Renal cortical epithelial cell (primary cell): ENCODE results near the gene MYL12A. TPM values are rescaled to one million over a fixed set of nuclear protein-coding genes. Genes with fewer than 3 reads are reported as not detected.
"Not testable (repeated sequence)": the region's sequence is repeated elsewhere in the genome, so short reads cannot be mapped to it uniquely, and the experiment has no call there.

ENCODE experiments used
- DNase-seq: peaks from one replicate; pipeline ENCODE4 v3.0.0-alpha.2; 2011; ENCODE audit warnings: low read depth
- total RNA-seq: library from RNA; depleted of rRNA; stranded (reverse); fragments of >200 nt; gene quantifications from 2 replicates; pipeline ENCODE4 v1.2.3, GENCODE V29; 2014

Gene MYL12A
- 907 and 2,004 TPM in 2 replicates for total RNA-seq

DNA sequence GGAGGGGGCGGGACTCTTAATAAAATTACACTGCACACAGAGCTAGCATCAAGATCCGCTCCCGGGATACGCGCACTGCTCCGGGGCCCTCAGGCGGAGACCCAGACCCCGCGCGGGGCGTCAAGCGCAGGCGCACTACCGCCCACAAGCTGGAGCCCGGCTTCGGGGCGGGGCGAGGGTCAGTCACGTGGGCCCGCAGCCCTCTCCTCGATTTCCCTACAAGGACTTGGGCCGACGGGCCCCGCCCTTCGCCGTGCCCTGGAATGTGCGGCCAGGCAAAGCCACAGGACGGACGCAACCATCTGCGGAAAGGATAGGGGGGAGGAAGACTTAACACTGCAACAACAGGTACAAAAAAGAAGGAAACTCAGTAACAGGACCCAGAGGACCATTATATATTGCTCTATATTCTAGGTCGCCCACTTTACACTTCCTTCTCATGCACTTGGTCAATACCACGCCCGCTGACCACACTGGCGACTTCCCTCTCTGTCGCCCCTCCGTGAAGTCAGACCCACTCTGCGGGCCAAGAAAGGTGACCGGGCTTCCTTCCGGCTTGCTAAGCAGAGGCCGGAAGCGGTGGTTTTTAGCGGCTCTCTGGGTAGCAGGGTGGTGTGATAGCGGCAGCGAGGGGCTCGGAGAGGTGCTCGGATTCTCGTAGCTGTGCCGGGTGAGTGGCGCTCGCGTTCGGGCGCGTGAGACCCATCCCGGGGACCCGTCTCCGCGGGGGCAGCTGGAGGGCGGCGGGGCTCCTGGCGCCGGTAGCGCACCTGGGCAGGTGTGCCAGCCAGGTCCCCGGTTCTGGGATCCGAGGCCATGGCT is at the start of gene MYL12A:
Gene MYL12A (plus strand): TSS at position 562 of the 822 bp plus-strand sequence. CDS start 5,447 bp downstream, outside the sequence.
- DNase-seq: peak; percentile 94

DNA sequence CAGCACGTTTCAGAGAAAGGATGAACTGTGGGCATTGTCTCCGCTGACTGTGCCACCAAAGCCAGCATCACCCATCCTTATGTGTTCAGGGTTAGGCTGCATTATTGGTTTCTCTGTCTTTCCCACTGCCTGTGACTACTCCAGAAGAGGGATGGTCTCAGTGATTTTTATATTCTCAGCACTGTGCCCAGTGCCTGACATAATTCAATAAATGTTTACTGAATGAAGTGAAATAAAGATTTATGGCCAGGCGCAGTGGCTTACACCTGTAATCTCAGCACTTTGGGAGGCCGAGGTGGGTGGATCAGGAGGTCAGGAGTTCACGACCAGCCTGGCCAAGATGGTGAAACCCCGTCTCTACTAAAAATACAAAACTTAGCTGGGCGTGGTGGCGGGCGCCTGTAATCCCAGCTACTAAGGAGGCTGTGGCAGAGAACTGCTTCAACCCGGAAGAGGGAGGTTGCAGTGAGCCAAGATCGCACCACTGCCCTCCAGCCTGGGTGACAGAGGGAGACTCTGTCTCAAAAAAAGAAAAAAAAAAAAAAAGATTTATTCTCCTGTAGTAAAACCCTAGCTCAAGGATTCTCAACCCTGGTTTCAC is 49.2 kb upstream of the MYL12A start:
- not testable (repeated sequence) for DNase-seq

DNA sequence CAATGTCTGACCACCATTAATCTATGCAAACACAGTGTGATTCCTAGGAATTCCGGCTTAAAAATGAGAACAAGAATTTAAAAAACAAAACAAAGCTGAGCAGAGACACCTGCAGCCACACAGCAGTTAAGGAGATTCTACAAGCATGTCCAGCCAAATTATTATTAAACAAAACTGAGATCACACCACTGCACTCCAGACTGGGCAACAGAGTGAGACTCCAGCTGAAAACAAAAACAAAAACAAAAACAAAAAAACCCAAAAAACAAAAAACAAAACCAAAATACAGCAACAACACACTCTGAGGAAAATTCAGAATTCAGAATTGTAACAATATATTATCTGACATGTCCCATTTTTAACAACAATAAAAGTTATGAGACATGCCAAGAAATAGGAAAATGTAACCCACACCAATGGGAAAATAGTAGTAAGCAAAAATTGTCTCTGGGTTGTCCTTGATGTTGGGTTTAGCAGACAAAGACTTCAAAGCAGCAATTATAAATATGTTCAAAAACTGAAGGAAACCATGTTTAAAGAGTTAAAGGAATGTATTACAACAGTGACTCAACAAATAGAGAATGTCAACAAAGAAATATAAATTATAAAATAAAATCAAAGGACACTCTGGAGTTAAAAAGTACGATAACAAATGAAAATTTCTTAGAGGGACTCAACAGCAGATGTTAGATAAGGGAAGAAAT is 47.5 kb upstream of the MYL12A start:
- DNase-seq: no peak

GRCh38 chr18:3205239-3205638 is 42.4 kb upstream of the MYL12A start:
- DNase-seq: no peak

DNA sequence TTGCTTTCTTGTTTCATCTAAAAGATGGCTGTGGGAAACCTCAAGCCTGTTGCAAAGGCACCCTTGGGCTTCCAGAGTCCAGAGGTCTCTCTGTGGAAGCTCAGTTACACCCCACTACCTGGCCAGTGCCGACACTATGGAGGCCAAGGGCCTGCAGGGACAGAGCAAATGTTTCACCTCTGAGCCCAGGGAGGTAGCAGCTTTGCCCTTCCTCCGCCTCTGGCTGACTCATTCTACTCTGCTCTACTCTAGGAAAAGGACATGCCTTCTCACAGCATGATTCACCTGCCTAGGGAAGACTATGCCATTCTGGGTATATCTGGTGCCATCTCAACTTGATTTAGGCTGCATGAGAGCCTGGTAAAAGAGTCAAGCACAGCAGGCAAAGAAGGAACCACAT is 40.0 kb upstream of the MYL12A start:
- DNase-seq: peak; percentile 82

DNA sequence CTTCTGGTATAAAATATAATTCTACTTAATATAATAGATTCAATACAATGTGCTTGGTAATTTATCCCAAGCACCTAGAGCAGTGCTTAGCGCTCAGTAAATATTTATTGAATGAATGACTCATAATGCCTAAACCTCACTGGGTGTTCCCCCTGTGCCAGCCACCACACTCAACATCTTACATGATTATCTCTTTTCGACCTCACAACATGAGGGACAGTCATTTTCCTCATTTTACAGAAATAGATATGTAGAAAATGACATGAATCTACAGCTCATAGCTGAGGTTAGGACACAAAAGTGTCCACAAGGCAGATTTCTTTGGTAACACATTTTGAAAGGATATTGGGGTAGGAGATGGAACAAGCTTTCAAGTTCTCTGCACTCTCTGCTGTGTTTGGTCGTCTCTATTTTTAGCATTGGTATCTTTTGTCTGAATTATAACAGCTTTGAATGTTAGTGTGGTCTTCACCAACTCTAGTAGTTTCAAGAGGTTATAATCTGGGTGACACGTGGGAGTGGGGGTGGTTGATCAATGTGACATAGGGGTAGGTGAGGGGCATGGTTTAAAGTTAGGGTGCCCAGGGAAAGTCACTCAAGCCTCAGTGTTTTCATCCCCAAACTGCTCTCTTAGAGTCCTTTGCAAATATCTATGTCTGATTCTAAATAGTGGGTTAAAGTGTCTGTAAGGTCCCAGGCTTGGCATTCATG is 37.6 kb upstream of the MYL12A start:
- DNase-seq: peak; percentile 33

DNA sequence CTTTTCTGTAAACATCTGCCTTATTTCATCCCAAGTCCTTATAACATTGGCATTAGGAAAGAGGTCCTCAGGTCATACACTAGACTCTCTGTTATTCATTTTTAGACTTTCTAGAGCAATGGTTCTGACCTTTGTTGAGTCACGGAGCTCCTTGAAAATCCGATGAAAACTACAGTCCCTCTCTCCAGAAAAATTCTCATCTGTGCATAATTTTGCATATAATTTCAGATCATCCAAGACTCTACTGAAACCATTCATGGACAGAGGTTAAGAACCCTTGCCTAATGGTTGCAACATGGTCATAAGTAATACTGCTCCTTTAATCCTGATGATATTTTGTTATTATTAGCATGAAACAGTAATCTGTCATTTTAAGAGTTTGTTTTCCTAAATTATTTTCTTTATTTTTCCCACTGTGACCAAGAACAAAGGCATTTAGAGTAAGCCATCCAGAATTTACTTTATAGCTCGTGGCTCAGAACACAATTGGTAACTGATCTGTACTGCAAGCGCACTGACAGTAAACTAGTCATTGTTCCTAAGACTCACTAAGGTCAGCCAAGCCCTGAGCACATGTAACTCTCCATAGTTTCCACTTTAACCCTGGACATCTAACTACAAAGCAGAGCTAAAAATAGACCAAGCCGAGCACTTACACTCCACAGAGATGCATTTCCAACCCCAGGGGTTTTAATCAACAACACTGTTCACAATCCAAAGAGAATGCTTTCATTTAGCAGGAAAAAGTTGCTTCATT is 36.2 kb upstream of the MYL12A start:
- DNase-seq: peak; percentile 92

- no peak for DNase-seq
These were observed 34.9 kb upstream of the MYL12A start for GRCh38 chr18:3212657-3213056.

GRCh38 chr18:3213300-3214059 is 34.1 kb upstream of the MYL12A start:
- DNase-seq: no peak

DNA sequence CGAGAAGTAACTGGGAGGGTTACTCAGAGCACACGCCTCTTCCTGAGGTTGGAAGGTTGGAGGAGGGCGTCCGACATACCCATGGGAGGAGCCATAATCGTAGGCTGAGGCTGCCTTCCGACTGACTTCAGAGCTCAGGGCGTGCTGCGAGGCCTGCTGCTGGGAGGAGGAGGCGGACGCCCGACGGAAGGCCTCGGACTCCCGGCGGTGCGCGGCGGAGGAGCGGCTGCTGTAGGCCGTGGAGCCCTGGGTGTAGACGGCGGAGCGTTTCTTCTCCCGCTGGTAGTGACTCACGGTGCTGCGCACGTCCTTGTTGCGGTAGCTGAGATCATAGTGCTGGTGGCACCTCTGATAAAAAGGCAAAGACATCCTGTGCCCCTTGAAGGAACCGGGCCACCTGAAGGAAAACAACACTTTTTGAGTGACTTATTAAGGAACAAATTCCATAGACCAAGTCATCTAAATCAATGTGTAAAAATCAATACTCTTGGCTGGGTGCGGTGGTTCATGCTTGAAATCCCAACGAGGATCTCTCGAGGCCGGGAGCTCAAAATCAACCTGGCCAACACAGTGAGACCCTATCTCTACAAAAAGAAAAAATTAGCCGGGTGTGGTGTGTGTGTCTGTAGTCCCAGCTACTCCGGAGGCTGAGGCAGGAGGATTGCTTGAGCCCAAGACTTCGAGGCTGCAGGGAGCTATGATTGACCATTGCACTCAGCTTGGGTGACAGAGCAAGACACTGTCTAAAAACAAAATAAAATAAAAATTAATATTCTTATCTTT is 32.6 kb upstream of the MYL12A start:
- no peak for DNase-seq

- DNase-seq: no peak
These were observed 30.6 kb upstream of the MYL12A start for GRCh38 chr18:3216987-3217386.

DNA sequence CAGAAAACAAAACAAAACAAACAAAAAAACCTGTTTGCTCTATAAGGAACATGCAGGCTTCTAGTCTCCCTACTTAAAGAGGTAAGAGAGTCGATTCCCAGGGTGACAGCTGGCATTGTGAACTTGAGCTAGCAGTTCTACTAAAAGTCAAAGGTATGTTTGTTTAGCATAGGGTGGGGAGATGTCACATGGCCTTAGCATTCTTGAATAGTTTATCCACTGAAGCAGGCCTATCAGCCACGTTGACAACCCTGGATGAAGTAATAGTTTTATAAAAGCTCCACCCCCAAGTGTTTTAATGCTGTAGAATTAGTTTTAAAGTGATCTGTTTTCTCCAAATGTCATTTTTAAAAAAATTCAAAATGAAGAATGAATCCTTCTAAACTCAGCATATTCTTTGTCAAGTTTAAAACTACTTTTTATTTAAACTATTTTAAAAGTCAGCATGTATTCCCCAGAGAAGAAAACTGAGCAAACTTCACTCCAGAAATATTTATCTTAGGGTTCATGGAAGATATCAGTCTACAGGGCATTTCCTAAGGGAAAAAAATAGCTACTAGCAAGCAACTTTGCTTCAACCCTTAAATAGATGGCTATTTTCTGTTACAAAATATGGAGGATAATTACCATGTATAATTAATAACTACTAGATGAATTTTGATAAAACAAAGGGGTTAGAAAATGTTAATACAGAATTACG is 29.5 kb upstream of the MYL12A start:
- DNase-seq: peak; percentile 50

GRCh38 chr18:3218819-3219218 is 28.8 kb upstream of the MYL12A start:
- no peak for DNase-seq

- no peak for DNase-seq
These were observed 28.4 kb upstream of the MYL12A start for GRCh38 chr18:3219241-3219630.

- DNase-seq: no peak
These were observed 27.8 kb upstream of the MYL12A start, which contains the start of gene MYOM1 for GRCh38 chr18:3219631-3220335. Gene MYOM1, minus strand, starts transcription at chr18:3219968. Its CDS starts 4,745 bp downstream, at chr18:3215223.

DNA sequence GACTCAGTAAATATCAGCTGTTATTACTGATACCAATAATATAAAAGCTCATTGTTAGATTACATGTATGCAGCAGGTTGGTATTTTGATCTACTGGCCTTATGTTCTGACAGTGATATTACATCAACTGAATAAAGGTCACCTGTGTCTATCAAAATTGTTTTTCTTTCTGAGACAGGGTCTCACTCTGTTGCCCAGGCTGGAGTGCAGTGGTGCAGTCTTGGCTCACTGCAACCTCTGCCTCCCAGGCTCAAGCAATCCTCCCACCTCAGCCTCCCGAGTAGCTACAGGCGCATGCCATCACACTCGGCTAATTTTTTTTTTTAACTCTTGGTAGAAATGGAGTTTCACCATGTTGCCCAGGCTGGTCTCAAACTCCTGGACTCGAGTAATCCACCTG is 26.7 kb upstream of the MYL12A start:
- DNase-seq: not testable (repeated sequence)

GRCh38 chr18:3221496-3221895 is 26.1 kb upstream of the MYL12A start:
- no peak for DNase-seq

- DNase-seq: no peak
These were observed 24.2 kb upstream of the MYL12A start for GRCh38 chr18:3223356-3223755.
